Vagina (tissue), 2 donors: ENCODE data around the gene HNRNPLL. TPM values are rescaled to one million over a fixed set of nuclear protein-coding genes. Genes with fewer than 3 reads are reported as not detected.

Experiments
- DNase-seq, 2 donors: peaks; one replicate each; pipeline ENCODE4 v3.0.0-alpha.2; 2017; ENCODE audit errors: extremely low spot score in 2 of 2
- H3K27ac ChIP-seq: fragments of 200-600 bp; sonication (generic); one replicate; pipeline ENCODE4 v1.5.1; 2019
- H3K27me3 ChIP-seq: fragments of 200-600 bp; sonication (generic); one replicate; pipeline ENCODE4 v1.5.1; 2019
- H3K36me3 ChIP-seq, 2 donors: fragments of 200-600 bp; sonication (generic); one replicate each; pipeline ENCODE4 v1.5.1; 2017 to 2019
- H3K4me1 ChIP-seq: fragments of 200-600 bp; sonication (generic); one replicate; pipeline ENCODE4 v1.5.1; 2019
- H3K4me3 ChIP-seq, 2 donors: fragments of 200-600 bp; sonication (generic); 1 replicate in 1 of 2; 2 replicates in 1 of 2; pipeline ENCODE4 v1.5.1; 2016 to 2019
- H3K9me3 ChIP-seq: fragments of 200-600 bp; sonication (generic); one replicate; pipeline ENCODE4 v1.5.1; 2019
- CTCF ChIP-seq, 3 experiments: fragments of 450-650 bp in 2 of 3; fragments of 200-600 bp in 1 of 3; sonication (generic) in 1 of 3; IDR thresholded peaks; one replicate each; pipeline ENCODE4 v1.5.1; 2017 to 2019; ENCODE audit warnings: antibody characterized with exemption in 3 of 3, mild to moderate bottlenecking in 2 of 3, moderate library complexity in 2 of 3
- POLR2A ChIP-seq, 2 donors: fragments of 450-650 bp; IDR thresholded peaks; one replicate each; pipeline ENCODE4 v1.6.1; 2017; ENCODE audit warnings: antibody characterized with exemption in 2 of 2, mild to moderate bottlenecking in 2 of 2, moderate library complexity in 2 of 2
- POLR2AphosphoS5 ChIP-seq, 2 donors: sonication (generic); formaldehyde crosslinking; IDR thresholded peaks; one replicate each; pipeline ENCODE4 v1.9.0; 2017; ENCODE audit warnings: antibody characterized with exemption in 2 of 2, mild to moderate bottlenecking in 2 of 2, low read depth in 1 of 2; ENCODE audit not compliant: insufficient read depth in 1 of 2
- intact Hi-C: fragments of 100-400 bp; cut with DNase I; formaldehyde crosslinking; loops from one replicate; pipeline ENCODE4 v1.15.1; 2023
- total RNA-seq: library from RNA; depleted of rRNA; stranded (reverse); fragments of >200 nt; gene quantifications from one replicate; pipeline ENCODE4 v1.2.3, GENCODE V29; 2016

The HNRNPLL gene
- total RNA-seq, 1 donor from 2014 or later: 33.9 TPM

DNA sequence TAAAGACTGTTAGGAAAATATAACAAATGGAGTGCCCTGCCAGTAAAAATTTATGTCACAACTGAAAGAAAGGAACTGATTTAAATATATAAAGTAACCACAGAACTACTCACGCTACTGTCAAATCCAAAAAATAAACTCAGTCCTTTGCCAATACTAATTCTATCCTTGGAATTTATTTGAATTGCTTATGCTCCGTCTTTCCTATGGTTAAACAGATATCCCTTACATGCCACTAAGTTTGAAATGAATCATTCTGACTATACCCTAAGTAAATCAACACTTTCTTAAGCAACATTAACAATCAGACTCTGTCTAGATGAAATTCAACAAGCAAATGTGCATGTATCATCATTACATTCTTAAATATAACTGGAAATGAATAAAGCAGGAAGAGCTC, 9.8 kb downstream of the HNRNPLL start:
- no peak overlapping the region for H3K27ac ChIP-seq
- no peaks in the 10 kb centered on the region for H3K27me3 ChIP-seq
- no peak overlapping the region for H3K4me3 ChIP-seq
- no peaks in the 10 kb centered on the region for H3K9me3 ChIP-seq
- no peak for DNase-seq
- no peaks in the 10 kb centered on the region for H3K36me3 ChIP-seq
- TF ChIP-seq CTCF (IDR thresholded peaks at IDR 0.05) (no peak), POLR2AphosphoS5 (IDR thresholded peaks at IDR 0.05; ENCODE audit: insufficient read depth in 1 of 2, low read depth in 1 of 2) (no peak), POLR2A (IDR thresholded peaks at IDR 0.05) (no peak)
- peaks cover 43% of the 10 kb centered on the region for H3K4me1 ChIP-seq
- intact Hi-C loops: no loop called here

GRCh38 chr2:38591152-38591551, 11.6 kb downstream of the HNRNPLL start:
- H3K4me3 ChIP-seq: no peak overlapping the region
- H3K27ac ChIP-seq: no peak overlapping the region
- intact Hi-C loops: no loop called here
- no peaks in the 10 kb centered on the region for H3K9me3 ChIP-seq
- DNase-seq: no peak
- H3K36me3 ChIP-seq: no peaks in the 10 kb centered on the region
- TF ChIP-seq POLR2A (IDR thresholded peaks at IDR 0.05): no peak
- TF ChIP-seq POLR2AphosphoS5 (IDR thresholded peaks at IDR 0.05; ENCODE audit: insufficient read depth in 1 of 2, low read depth in 1 of 2): no peak
- no peak for TF ChIP-seq CTCF (IDR thresholded peaks at IDR 0.05)
- no peaks in the 10 kb centered on the region for H3K27me3 ChIP-seq
- H3K4me1 ChIP-seq: peaks cover 39% of the 10 kb centered on the region

DNA sequence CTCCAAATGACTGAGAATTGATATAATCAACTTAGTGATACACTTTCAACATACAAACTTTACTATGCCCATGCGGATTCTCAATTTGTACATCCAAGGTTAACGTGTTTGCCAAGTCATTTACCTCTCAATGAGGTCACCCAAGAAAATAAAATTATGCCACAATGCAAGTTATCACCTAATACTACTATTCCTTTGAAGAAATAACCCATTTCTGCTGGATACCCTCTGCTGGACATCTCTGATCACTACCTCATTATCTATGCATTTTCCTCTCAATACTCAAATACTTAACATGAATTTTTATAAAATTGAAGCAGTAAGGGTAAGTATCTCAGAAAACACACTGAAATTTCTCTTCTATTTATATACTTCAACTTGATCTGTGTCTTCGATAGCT, 12.7 kb downstream of the HNRNPLL start:
- intact Hi-C loops: no loop called here
- Histone ChIP-seq H3K27me3 (no peaks in the 10 kb centered on the region), H3K36me3 (no peaks in the 10 kb centered on the region), H3K27ac (no peak overlapping the region), H3K4me1 (peaks cover 44% of the 10 kb centered on the region), H3K9me3 (no peaks in the 10 kb centered on the region), H3K4me3 (no peak overlapping the region)
- TF ChIP-seq CTCF (IDR thresholded peaks at IDR 0.05): no peak
- TF ChIP-seq POLR2A (IDR thresholded peaks at IDR 0.05): no peak
- TF ChIP-seq POLR2AphosphoS5 (IDR thresholded peaks at IDR 0.05; ENCODE audit: insufficient read depth in 1 of 2, low read depth in 1 of 2): no peak
- no peak for DNase-seq

GRCh38 chr2:38586931-38587330, 15.8 kb downstream of the HNRNPLL start:
- intact Hi-C loops: no loop called here
- no peaks in the 10 kb centered on the region for H3K27me3 ChIP-seq
- H3K36me3 ChIP-seq: no peaks in the 10 kb centered on the region
- no peak for DNase-seq
- TF ChIP-seq POLR2AphosphoS5 (IDR thresholded peaks at IDR 0.05; ENCODE audit: insufficient read depth in 1 of 2, low read depth in 1 of 2) (no peak), CTCF (IDR thresholded peaks at IDR 0.05) (no peak), POLR2A (IDR thresholded peaks at IDR 0.05) (no peak)
- no peak overlapping the region for H3K4me3 ChIP-seq
- no peaks in the 10 kb centered on the region for H3K9me3 ChIP-seq
- H3K4me1 ChIP-seq: peaks cover 40% of the 10 kb centered on the region
- H3K27ac ChIP-seq: no peak overlapping the region

DNA sequence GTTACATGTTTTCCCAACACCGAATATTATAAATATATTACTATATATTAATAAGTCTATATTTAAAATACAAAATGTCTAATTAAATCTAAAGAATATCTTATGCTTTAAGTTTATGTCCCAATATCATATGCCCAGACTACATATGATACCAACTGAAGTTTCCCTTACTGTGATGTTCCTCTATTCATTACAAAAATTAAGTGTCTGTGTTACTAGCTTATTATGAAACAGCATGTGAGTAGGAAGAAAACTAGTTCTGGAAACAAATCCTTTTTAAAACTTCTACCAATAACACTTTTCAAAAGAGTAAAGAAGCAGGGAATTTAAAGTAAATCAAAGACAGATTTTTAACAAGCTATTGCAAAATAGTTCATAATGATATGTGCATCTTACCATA, 17.8 kb downstream of the HNRNPLL start:
- DNase-seq: no peak
- Histone ChIP-seq H3K9me3 (no peaks in the 10 kb centered on the region), H3K36me3 (peaks cover 3 to 7% of the 10 kb centered on the region in 2 donors), H3K27ac (no peak overlapping the region), H3K27me3 (no peaks in the 10 kb centered on the region), H3K4me3 (no peak overlapping the region), H3K4me1 (peaks cover 26% of the 10 kb centered on the region)
- intact Hi-C loops: loop anchor here (5.0 kb wide), 1 partner anchor 142 kb away; no protein-coding TSS in a partner anchor
- no peak for TF ChIP-seq POLR2A (IDR thresholded peaks at IDR 0.05)
- TF ChIP-seq CTCF (IDR thresholded peaks at IDR 0.05): no peak
- TF ChIP-seq POLR2AphosphoS5 (IDR thresholded peaks at IDR 0.05; ENCODE audit: insufficient read depth in 1 of 2, low read depth in 1 of 2): no peak
